HCT116 (cell line): ENCODE data around the gene RBM15B. TPM values are rescaled to one million over a fixed set of nuclear protein-coding genes. Genes with fewer than 3 reads are reported as not detected.
A peak's percentile ranks its signal among the peaks of the same experiment; 100 is the strongest.

Experiments
- ATAC-seq: fragments of 200-7000 bp; cut with Tn5 transposase; 2 replicates; pipeline ENCODE4 v1.9.1; 2020; ENCODE audit warnings: mild to moderate bottlenecking, moderate library complexity
- BruUV-seq: library from RNA; stranded (reverse); fragments of 400-500 nt; replicated peaks from 2 replicates; lab custom pipeline; 2021; lab: Mats Ljungman, UMichigan
- CTCF ChIA-PET: fragments of 300-600 bp; sonication (Branson Sonifier 250); formaldehyde crosslinking; loops from one replicate; lab custom pipeline; 2021; ENCODE audit warnings: antibody characterized with exemption; lab: Charles Lee
- POLR2A ChIA-PET: fragments of 300-600, 350-600 bp; sonication (Branson Sonifier 250); formaldehyde crosslinking; loops from one replicate; lab custom pipeline; 2021; ENCODE audit warnings: antibody characterized with exemption; lab: Charles Lee
- RAD21 ChIA-PET, 2 experiments: fragments of 300-600 bp; sonication (Branson Sonifier 250); formaldehyde crosslinking; loops; one replicate each; lab custom pipeline; 2023; ENCODE audit warnings: low total read pairs in 2 of 2; ENCODE audit not compliant: uncharacterized antibody in 2 of 2, unreplicated experiment in 2 of 2, low non-redundant PET in 1 of 2; lab: Charles Lee
- DNase-seq: peaks from one replicate; pipeline ENCODE4 v3.0.0-alpha.2; 2010; ENCODE audit warnings: low read depth, low spot score
- H2AFZ ChIP-seq: fragments of 200-600 bp; shearing (Covaris generic), sonication (generic); 2 replicates; pipeline ENCODE4 v1.6.1; 2017; ENCODE audit warnings: low read depth, mixed run types, mixed read lengths, antibody characterized with exemption, low read length; ENCODE audit not compliant: poor library complexity, severe bottlenecking
- H3K27ac ChIP-seq: 2 replicates; pipeline ENCODE4 v1.5.1; 2012; ENCODE audit warnings: low read depth, low read length
- H3K27me3 ChIP-seq: fragments of 200-600 bp; sonication (generic); 2 replicates; pipeline ENCODE4 v1.6.1; 2016; ENCODE audit warnings: mixed run types, low read length, mixed read lengths; ENCODE audit not compliant: insufficient read depth
- H3K36me3 ChIP-seq, 2 experiments: fragments of 200-500 bp in 1 of 2; fragments of 200-600 bp in 1 of 2; sonication (Bioruptor generic) in 1 of 2; sonication (generic) in 1 of 2; 2 replicates each; pipeline versions ENCODE4 v1.5.1 to v1.6.1; 2014 to 2016; ENCODE audit warnings: low read length in 2 of 2, inconsistent platforms in 1 of 2, mixed read lengths in 1 of 2, mixed run types in 1 of 2; ENCODE audit not compliant: insufficient read depth in 2 of 2, control insufficient read depth in 1 of 2
- H3K4me1 ChIP-seq, 2 experiments: fragments of 200-600 bp in 1 of 2; sonication (generic) in 1 of 2; 2 replicates each; pipeline versions ENCODE4 v1.5.1 to v1.6.1; 2012 to 2017; ENCODE audit warnings: low read length in 2 of 2, inconsistent platforms in 1 of 2, mild to moderate bottlenecking in 1 of 2, mixed read lengths in 1 of 2, mixed run types in 1 of 2, moderate library complexity in 1 of 2; ENCODE audit not compliant: insufficient read depth in 2 of 2, control insufficient read depth in 1 of 2
- H3K4me2 ChIP-seq: fragments of 200-600 bp; sonication (generic); 2 replicates; pipeline ENCODE4 v1.6.1; 2017; ENCODE audit warnings: mixed run types, low read length, mixed read lengths
- H3K4me3 ChIP-seq, 2 experiments: fragments of 200-600 bp in 1 of 2; sonication (generic) in 1 of 2; replicated peaks in 1 of 2; 2 replicates each; pipeline ENCODE4 v1.5.1; 2011 to 2016; ENCODE audit warnings: low read length in 2 of 2, control low read depth in 1 of 2, low read depth in 1 of 2, mild to moderate bottlenecking in 1 of 2, mixed read lengths in 1 of 2, mixed run types in 1 of 2
- H3K79me2 ChIP-seq: fragments of 200-600 bp; sonication (generic); 2 replicates; pipeline ENCODE4 v1.6.1; 2017; ENCODE audit warnings: mild to moderate bottlenecking, mixed run types, low read length, moderate library complexity, mixed read lengths; ENCODE audit not compliant: insufficient read depth
- H3K9ac ChIP-seq: fragments of 200-600 bp; sonication (generic); 2 replicates; pipeline ENCODE4 v1.6.1; 2016; ENCODE audit warnings: low read length, mixed read lengths
- H3K9me2 ChIP-seq: fragments of 200-600 bp; sonication (generic), shearing (Covaris generic); 2 replicates; pipeline ENCODE4 v1.6.1; 2017; ENCODE audit warnings: mixed run types, mild to moderate bottlenecking, moderate library complexity; ENCODE audit not compliant: insufficient read depth
- H3K9me3 ChIP-seq, 2 experiments: fragments of 200-500 bp in 1 of 2; fragments of 200-600 bp in 1 of 2; sonication (Bioruptor generic) in 1 of 2; sonication (generic) in 1 of 2; 2 replicates each; pipeline ENCODE4 v1.6.1; 2014 to 2017; ENCODE audit warnings: low read length in 2 of 2, mixed read lengths in 2 of 2, inconsistent platforms in 1 of 2, low read depth in 1 of 2, mild to moderate bottlenecking in 1 of 2, mixed run types in 1 of 2, moderate library complexity in 1 of 2; ENCODE audit not compliant: control insufficient read depth in 1 of 2, insufficient read depth in 1 of 2
- H4K20me1 ChIP-seq: fragments of 200-600 bp; sonication (generic), shearing (Covaris generic); 2 replicates; pipeline ENCODE4 v1.6.1; 2017; ENCODE audit warnings: mixed run types, mild to moderate bottlenecking, moderate library complexity; ENCODE audit not compliant: insufficient read depth
- CEBPB ChIP-seq: IDR thresholded peaks from 2 replicates; pipeline ENCODE4 v1.6.1; 2012; ENCODE audit warnings: low read depth
- CTCF ChIP-seq, 3 experiments: fragments of 200-600 bp in 1 of 3; sonication (generic) in 1 of 3; IDR thresholded peaks in 2 of 3; conservative IDR thresholded peaks in 1 of 3; 2 replicates each; pipeline ENCODE4 v1.5.1; 2012 to 2017; ENCODE audit warnings: low read depth in 2 of 3, low read length in 2 of 3, antibody characterized with exemption in 1 of 3, borderline replicate concordance in 1 of 3, control low read depth in 1 of 3, mild to moderate bottlenecking in 1 of 3, mixed read lengths in 1 of 3, mixed run types in 1 of 3, moderate library complexity in 1 of 3; ENCODE audit not compliant: insufficient read depth in 1 of 3
- ZNF274 ChIP-seq: fragments of 200-500 bp; sonication (Bioruptor generic); IDR thresholded peaks from 2 replicates; pipeline ENCODE4 v1.6.1; 2014; ENCODE audit warnings: mild to moderate bottlenecking, low read depth, low read length, inconsistent platforms
- intact Hi-C: fragments of 100-400 bp; cut with micrococcal nuclease; formaldehyde crosslinking; loops from 2 replicates; pipeline ENCODE4 v1.10.0; 2022
- total RNA-seq: library from RNA; stranded (reverse); gene quantifications from one replicate; pipeline ENCODE4 v1.2.1, GENCODE V29; 2021; ENCODE audit not compliant: unreplicated experiment

RBM15B gene
- total RNA-seq, 1 experiment from 2014 or later = 24.1 TPM

- ChIA-PET RAD21 (interaction anchor here in 1 of 2 experiments (0.6 kb wide), 1 partner anchor 773 kb away, joined by 4 read pairs; the partner anchor contains the start of gene MAPKAPK3), CTCF (interaction anchor here (1.3 to 2.5 kb wide), 5 partner anchors 9 to 774 kb away, joined by 3 to 10 read pairs (median 5); partner anchors contain the start of genes DCAF1 and MAPKAPK3), POLR2A (no interaction called here)
- peaks cover 0 to 14% of the 10 kb centered on the region in 2 experiments; a peak in 1 of 4 replicates for H3K9me3 ChIP-seq
- H4K20me1 ChIP-seq = no peaks in the 10 kb centered on the region
- peak overlapping the region; percentile 28 for H3K9ac ChIP-seq
- H3K27ac ChIP-seq = peak overlapping the region; percentile 62
- ATAC-seq (peak; percentile 26; the same call in 1 of the 2 replicates), DNase-seq (no peak)
- H3K9me2 ChIP-seq = no peaks in the 10 kb centered on the region
- no peaks in the 10 kb centered on the region for H3K27me3 ChIP-seq
- H3K4me3 ChIP-seq = peak overlapping the region; percentile 37 to 59
- TF ChIP-seq CTCF (IDR thresholded peaks at IDR 0.05 in 2 of 3, conservative IDR thresholded peaks at IDR 0.05 in 1 of 3; ENCODE audit: borderline replicate concordance in 1 of 3, insufficient read depth in 1 of 3, low read depth in 2 of 3, low read length in 2 of 3) (peak in 1 of 3 experiments; percentile 78; a peak in 2 of 6 replicates), CEBPB (no peak), ZNF274 (no peak)
- peaks cover 56% of the 10 kb centered on the region for H3K79me2 ChIP-seq
- H2AFZ ChIP-seq = no peak overlapping the region
- H3K4me2 ChIP-seq = peak overlapping the region; percentile 82
- H3K36me3 ChIP-seq = peaks cover 5 to 67% of the 10 kb centered on the region in 2 experiments; a peak in 3 of 4 replicates
- no TSS peak for BruUV-seq
- intact Hi-C loops = loop anchor here (1.0 to 5.0 kb wide), 3 partner anchors 282 to 774 kb away; partner anchors contain the start of gene TEX264
- peaks cover 23 to 48% of the 10 kb centered on the region in 2 experiments; a peak in 3 of 4 replicates for H3K4me1 ChIP-seq
Observed at GRCh38 chr3:51390246-51391074, 625 bp upstream of the RBM15B start.
